KMS-11 (cell line): ENCODE results near the gene C1QTNF9.
"Not testable (repeated sequence)": the region's sequence is repeated elsewhere in the genome, so short reads cannot be mapped to it uniquely, and the experiment has no call there.

ENCODE experiments used
- H2AFZ ChIP-seq: fragments of 200-600 bp; sonication (generic); 2 replicates; pipeline ENCODE4 v1.6.1; 2016; ENCODE audit warnings: antibody characterized with exemption, mixed run types, low read depth
- H3K27ac ChIP-seq: fragments of 200-600 bp; sonication (generic); 2 replicates; pipeline ENCODE4 v1.6.1; 2016; ENCODE audit warnings: mild to moderate bottlenecking, mixed run types
- H3K27me3 ChIP-seq: fragments of 200-600 bp; sonication (generic); 2 replicates; pipeline ENCODE4 v1.6.1; 2017; ENCODE audit warnings: mild to moderate bottlenecking, low read depth, mixed run types, moderate library complexity; ENCODE audit not compliant: insufficient read depth
- H3K36me3 ChIP-seq: fragments of 200-600 bp; sonication (generic); 2 replicates; pipeline ENCODE4 v1.6.1; 2017; ENCODE audit warnings: mild to moderate bottlenecking, mixed run types; ENCODE audit not compliant: insufficient read depth
- H3K4me1 ChIP-seq: fragments of 200-600 bp; sonication (generic); 2 replicates; pipeline ENCODE4 v1.6.1; 2016; ENCODE audit warnings: mild to moderate bottlenecking, low read depth, mixed run types; ENCODE audit not compliant: poor library complexity, severe bottlenecking
- H3K4me2 ChIP-seq: fragments of 200-600 bp; sonication (generic); 2 replicates; pipeline ENCODE4 v1.7.0; 2016; ENCODE audit warnings: mild to moderate bottlenecking, mixed run types
- H3K4me3 ChIP-seq: fragments of 200-600 bp; sonication (generic); IDR thresholded peaks from 2 replicates; pipeline ENCODE4 v1.6.1; 2017; ENCODE audit warnings: low read depth, low read length, mixed read lengths; ENCODE audit not compliant: insufficient read depth
- H3K79me2 ChIP-seq: fragments of 200-600 bp; sonication (generic); 2 replicates; pipeline ENCODE4 v1.6.1; 2016; ENCODE audit warnings: low read depth, mixed run types; ENCODE audit not compliant: insufficient read depth
- H3K9ac ChIP-seq: fragments of 200-600 bp; sonication (generic); 2 replicates; pipeline ENCODE4 v1.6.1; 2016; ENCODE audit warnings: mild to moderate bottlenecking, mixed run types
- H4K20me1 ChIP-seq: fragments of 200-600 bp; sonication (generic); 2 replicates; pipeline ENCODE4 v1.6.1; 2016; ENCODE audit warnings: mild to moderate bottlenecking, mixed run types; ENCODE audit not compliant: insufficient read depth
- CTCF ChIP-seq: fragments of 200-600 bp; sonication (generic); conservative IDR thresholded peaks from 2 replicates; pipeline ENCODE4 v1.6.1; 2017; ENCODE audit warnings: low read depth, mild to moderate bottlenecking, antibody characterized with exemption, low read length, moderate library complexity, mixed read lengths

C1QTNF9 gene

GRCh38 chr13:24323739-24324075 is 14.3 kb downstream of the C1QTNF9 start:
- H3K36me3 ChIP-seq, result no peaks in the 10 kb centered on the region
- no peak overlapping the region for H2AFZ ChIP-seq
- no peaks in the 10 kb centered on the region for H3K79me2 ChIP-seq
- no peak overlapping the region for H3K4me2 ChIP-seq
- H4K20me1 ChIP-seq, result no peaks in the 10 kb centered on the region
- TF ChIP-seq CTCF, result no peak
- no peaks in the 10 kb centered on the region for H3K27me3 ChIP-seq
- H3K4me3 ChIP-seq, result no peak overlapping the region
- H3K4me1 ChIP-seq, result no peaks in the 10 kb centered on the region
- H3K9ac ChIP-seq, result no peak overlapping the region
- no peak overlapping the region for H3K27ac ChIP-seq

- not testable (repeated sequence) for H3K4me3 ChIP-seq, H3K27ac ChIP-seq, H2AFZ ChIP-seq, H3K4me1 ChIP-seq, H3K79me2 ChIP-seq, H3K36me3 ChIP-seq, H3K4me2 ChIP-seq, H3K27me3 ChIP-seq, H4K20me1 ChIP-seq, H3K9ac ChIP-seq
Observed at GRCh38 chr13:24327598-24327997, 18.2 kb downstream of the C1QTNF9 start.

- Histone ChIP-seq H3K36me3 (no peaks in the 10 kb centered on the region), H3K9ac (no peak overlapping the region), H3K4me2 (no peak overlapping the region), H3K4me3 (no peak overlapping the region), H3K27me3 (no peaks in the 10 kb centered on the region), H3K79me2 (no peaks in the 10 kb centered on the region), H3K27ac (no peak overlapping the region), H3K4me1 (no peaks in the 10 kb centered on the region), H2AFZ (no peak overlapping the region), H4K20me1 (no peaks in the 10 kb centered on the region)
- no peak for TF ChIP-seq CTCF
Observed at GRCh38 chr13:24328145-24328544, 18.8 kb downstream of the C1QTNF9 start.

GRCh38 chr13:24338721-24339120 is 29.3 kb downstream of the C1QTNF9 start:
- Histone ChIP-seq H3K4me2 (no peak overlapping the region), H3K4me3 (no peak overlapping the region), H3K9ac (no peak overlapping the region), H2AFZ (no peak overlapping the region), H3K27ac (no peak overlapping the region), H3K4me1 (no peaks in the 10 kb centered on the region), H4K20me1 (no peaks in the 10 kb centered on the region), H3K36me3 (no peaks in the 10 kb centered on the region), H3K79me2 (no peaks in the 10 kb centered on the region), H3K27me3 (no peaks in the 10 kb centered on the region)
- TF ChIP-seq CTCF, result no peak

GRCh38 chr13:24339937-24340607 is 30.7 kb downstream of the C1QTNF9 start:
- Histone ChIP-seq H2AFZ (no peak overlapping the region), H3K36me3 (no peaks in the 10 kb centered on the region), H3K4me3 (no peak overlapping the region), H3K4me2 (no peak overlapping the region), H3K27me3 (no peaks in the 10 kb centered on the region), H3K4me1 (no peaks in the 10 kb centered on the region), H3K9ac (no peak overlapping the region), H4K20me1 (no peaks in the 10 kb centered on the region), H3K27ac (no peak overlapping the region), H3K79me2 (no peaks in the 10 kb centered on the region)
- no peak for TF ChIP-seq CTCF
